Adipocyte (in vitro differentiated cells): ENCODE data around the gene SERPINC1.
"Not testable (repeated sequence)": the region's sequence is repeated elsewhere in the genome, so short reads cannot be mapped to it uniquely, and the experiment has no call there.

Source experiments
- DNase-seq: peaks from one replicate; pipeline ENCODE4 v3.0.0-alpha.2; 2015; ENCODE audit warnings: low read depth
- H3K27me3 ChIP-seq: replicated peaks from 2 replicates; pipeline ENCODE4 v1.7.0; 2013; ENCODE audit warnings: mild to moderate bottlenecking, low read length, moderate library complexity; ENCODE audit not compliant: control insufficient read depth, insufficient read depth
- H3K36me3 ChIP-seq: 2 replicates; pipeline ENCODE4 v1.7.0; 2013; ENCODE audit warnings: low read length, mild to moderate bottlenecking, moderate library complexity; ENCODE audit not compliant: control insufficient read depth, insufficient read depth, severe bottlenecking
- H3K4me1 ChIP-seq: 2 replicates; pipeline ENCODE4 v1.7.0; 2013; ENCODE audit warnings: mild to moderate bottlenecking, low read length, moderate library complexity; ENCODE audit not compliant: control insufficient read depth, insufficient read depth
- H3K4me3 ChIP-seq: 2 replicates; pipeline ENCODE4 v1.7.0; 2013; ENCODE audit warnings: mild to moderate bottlenecking, low read length, moderate library complexity
- H3K9ac ChIP-seq: 2 replicates; pipeline ENCODE4 v1.7.0; 2013; ENCODE audit warnings: mild to moderate bottlenecking, low read length, moderate library complexity
- H3K9me3 ChIP-seq: 2 replicates; pipeline ENCODE4 v1.7.0; 2013; ENCODE audit warnings: mild to moderate bottlenecking, low read length, moderate library complexity; ENCODE audit not compliant: control insufficient read depth

SERPINC1 gene

GRCh38 chr1:173917149-173917548 lies at the start of gene SERPINC1:
SERPINC1 (minus strand) TSS chr1:173917327; CDS start chr1:173917259, 68 bp downstream.
- no peaks in the 10 kb centered on the region for H3K36me3 ChIP-seq
- no peak for DNase-seq
- no peak within 1 kb of the TSS for H3K9ac ChIP-seq
- H3K4me3 ChIP-seq = no peak within 1 kb of the TSS
- no peaks in the 10 kb centered on the region for H3K9me3 ChIP-seq
- H3K27me3 ChIP-seq = no peaks in the 10 kb centered on the region
- no peaks in the 10 kb centered on the region for H3K4me1 ChIP-seq

DNA sequence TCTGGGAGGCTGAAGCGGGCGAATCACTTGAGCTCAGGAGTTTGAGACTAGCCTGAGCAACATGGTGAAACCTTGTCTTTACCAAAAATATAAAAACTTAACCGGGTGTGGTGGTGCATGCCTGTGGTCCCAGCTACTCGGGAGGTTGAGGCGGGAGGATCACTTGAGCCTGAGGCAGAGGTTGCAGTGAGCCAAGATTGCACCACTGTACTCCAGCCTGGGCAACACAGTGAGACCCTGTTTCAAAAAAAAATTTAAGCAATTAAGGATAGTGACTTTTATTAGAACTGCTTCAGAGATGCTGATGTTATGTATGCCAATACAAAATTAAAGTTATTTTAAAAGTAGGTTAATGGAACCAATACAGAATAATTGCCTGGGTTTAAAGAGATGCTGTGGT lies 48.8 kb upstream of the SERPINC1 start:
- not testable (repeated sequence) for H3K4me1 ChIP-seq, DNase-seq, H3K4me3 ChIP-seq, H3K27me3 ChIP-seq, H3K9me3 ChIP-seq, H3K9ac ChIP-seq
- H3K36me3 ChIP-seq = peaks cover 90% of the 10 kb centered on the region

DNA sequence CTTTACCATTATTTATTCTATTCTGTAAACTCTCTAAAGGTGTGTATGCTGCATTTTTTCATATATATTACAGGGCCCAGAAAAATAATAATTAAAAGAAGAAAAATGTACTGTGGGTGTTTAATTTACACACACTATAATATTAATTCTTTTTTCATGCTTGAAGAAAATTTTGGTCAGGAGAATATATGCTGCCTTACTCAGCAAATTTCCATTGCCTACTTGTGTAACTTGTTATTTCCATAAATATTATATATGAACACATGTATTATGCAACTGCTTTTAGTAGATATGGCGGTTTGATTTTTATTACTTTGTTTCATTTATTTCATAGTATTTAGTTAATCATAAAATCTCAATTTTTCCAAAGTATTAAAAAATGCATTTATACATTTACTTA lies 46.4 kb upstream of the SERPINC1 start:
- no peak overlapping the region for H3K9ac ChIP-seq
- no peaks in the 10 kb centered on the region for H3K9me3 ChIP-seq
- no peak overlapping the region for H3K4me3 ChIP-seq
- H3K27me3 ChIP-seq = no peaks in the 10 kb centered on the region
- H3K36me3 ChIP-seq = peaks cover 93% of the 10 kb centered on the region
- DNase-seq = no peak
- H3K4me1 ChIP-seq = no peaks in the 10 kb centered on the region

DNA sequence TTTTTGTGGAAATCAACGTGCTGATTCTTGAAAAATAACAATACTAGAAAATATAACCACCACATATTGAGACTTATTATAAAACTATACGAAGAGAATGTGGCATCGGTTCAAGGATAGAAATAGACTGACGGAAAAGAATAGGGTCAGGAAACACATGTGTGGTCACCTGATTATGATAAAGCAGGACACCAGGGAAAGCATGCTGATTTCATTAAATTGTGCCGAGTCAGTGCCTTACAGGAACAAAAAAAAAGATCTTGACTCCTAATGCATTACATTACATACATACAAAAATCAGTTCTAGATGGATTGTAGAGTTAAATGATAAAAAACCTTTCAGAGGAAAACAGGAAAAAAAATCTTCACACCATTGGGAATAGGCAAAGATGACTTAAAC lies 43.5 kb upstream of the SERPINC1 start:
- no peaks in the 10 kb centered on the region for H3K4me1 ChIP-seq
- H3K36me3 ChIP-seq = peaks cover 94% of the 10 kb centered on the region

GRCh38 chr1:173954179-173954578 lies 37.1 kb upstream of the SERPINC1 start:
- Histone ChIP-seq H3K4me3 (no peak overlapping the region), H3K4me1 (no peaks in the 10 kb centered on the region), H3K9me3 (no peaks in the 10 kb centered on the region), H3K27me3 (no peaks in the 10 kb centered on the region), H3K36me3 (peaks cover 83% of the 10 kb centered on the region), H3K9ac (no peak overlapping the region)
- peak; percentile 10 for DNase-seq

More for the DNA sequence above, 43.5 kb upstream of the SERPINC1 start:
- H3K9me3 ChIP-seq = no peaks in the 10 kb centered on the region
- H3K27me3 ChIP-seq = no peaks in the 10 kb centered on the region
- no peak for DNase-seq
- no peak overlapping the region for H3K9ac ChIP-seq
- H3K4me3 ChIP-seq = no peak overlapping the region

DNA sequence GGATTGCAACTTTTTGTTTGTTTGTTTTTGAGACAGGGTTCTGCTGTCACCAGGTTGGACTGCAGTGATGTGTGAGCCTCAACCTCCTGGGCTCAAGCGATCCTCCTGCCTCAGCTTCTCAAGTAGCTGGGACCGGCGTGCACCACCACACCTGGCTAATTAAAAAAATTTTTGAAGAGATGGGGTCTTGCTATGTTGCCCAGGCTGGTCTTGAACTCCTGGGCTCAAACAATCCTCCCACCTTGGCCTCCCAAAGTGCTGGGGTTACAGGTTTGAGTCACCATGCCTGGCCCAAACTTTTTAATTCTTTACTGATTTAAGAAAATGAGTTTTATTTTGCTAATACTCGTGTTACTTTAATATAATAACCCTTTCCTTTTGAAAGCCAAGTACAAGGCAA lies 31.5 kb upstream of the SERPINC1 start:
- Histone ChIP-seq H3K4me3 (no peak overlapping the region), H3K27me3 (no peaks in the 10 kb centered on the region), H3K9me3 (no peaks in the 10 kb centered on the region), H3K36me3 (peaks cover 88% of the 10 kb centered on the region), H3K9ac (no peak overlapping the region), H3K4me1 (peaks cover 4% of the 10 kb centered on the region)
- DNase-seq = no peak

GRCh38 chr1:173946380-173946921 lies 29.3 kb upstream of the SERPINC1 start:
- peaks cover 4% of the 10 kb centered on the region for H3K4me1 ChIP-seq

GRCh38 chr1:173937062-173937461 lies 19.9 kb upstream of the SERPINC1 start:
- no peaks in the 10 kb centered on the region for H3K27me3 ChIP-seq
- H3K4me1 ChIP-seq = no peaks in the 10 kb centered on the region
- H3K9ac ChIP-seq = no peak overlapping the region
- H3K36me3 ChIP-seq = peaks cover 86% of the 10 kb centered on the region
- H3K9me3 ChIP-seq = no peaks in the 10 kb centered on the region
- no peak overlapping the region for H3K4me3 ChIP-seq
- no peak for DNase-seq

More at GRCh38 chr1:173946380-173946921, 29.3 kb upstream of the SERPINC1 start:
- Histone ChIP-seq H3K27me3 (no peaks in the 10 kb centered on the region), H3K36me3 (peaks cover 90% of the 10 kb centered on the region), H3K9ac (no peak overlapping the region), H3K9me3 (no peaks in the 10 kb centered on the region), H3K4me3 (no peak overlapping the region)
- DNase-seq = no peak

DNA sequence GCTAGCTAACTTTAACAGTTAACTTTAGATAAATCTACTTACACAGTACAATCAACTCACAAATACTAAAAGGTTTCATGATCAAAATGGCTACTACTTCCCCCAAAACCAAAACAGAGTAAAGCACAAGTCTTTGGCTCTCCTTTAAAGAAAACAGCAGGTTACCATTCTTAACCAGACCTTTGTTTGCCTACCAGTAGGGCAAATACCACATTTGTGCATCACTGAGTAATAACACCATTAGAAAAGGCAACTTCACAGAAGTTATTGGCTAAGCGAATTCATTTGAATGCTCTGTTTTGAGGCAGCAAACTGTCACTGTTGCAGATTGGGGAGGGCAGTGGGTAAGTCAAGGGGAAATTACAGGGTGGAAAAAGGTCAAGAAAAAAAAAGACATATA lies 17.3 kb upstream of the SERPINC1 start:
- no peaks in the 10 kb centered on the region for H3K9me3 ChIP-seq
- H3K4me1 ChIP-seq = no peaks in the 10 kb centered on the region
- peaks cover 72% of the 10 kb centered on the region for H3K36me3 ChIP-seq
- no peak overlapping the region for H3K4me3 ChIP-seq
- H3K9ac ChIP-seq = no peak overlapping the region
- DNase-seq = no peak
- no peaks in the 10 kb centered on the region for H3K27me3 ChIP-seq

GRCh38 chr1:173930541-173930940 lies 13.4 kb upstream of the SERPINC1 start:
- peaks cover 42% of the 10 kb centered on the region for H3K36me3 ChIP-seq
- not testable (repeated sequence) for DNase-seq, H3K9ac ChIP-seq, H3K4me1 ChIP-seq, H3K9me3 ChIP-seq, H3K4me3 ChIP-seq, H3K27me3 ChIP-seq

DNA sequence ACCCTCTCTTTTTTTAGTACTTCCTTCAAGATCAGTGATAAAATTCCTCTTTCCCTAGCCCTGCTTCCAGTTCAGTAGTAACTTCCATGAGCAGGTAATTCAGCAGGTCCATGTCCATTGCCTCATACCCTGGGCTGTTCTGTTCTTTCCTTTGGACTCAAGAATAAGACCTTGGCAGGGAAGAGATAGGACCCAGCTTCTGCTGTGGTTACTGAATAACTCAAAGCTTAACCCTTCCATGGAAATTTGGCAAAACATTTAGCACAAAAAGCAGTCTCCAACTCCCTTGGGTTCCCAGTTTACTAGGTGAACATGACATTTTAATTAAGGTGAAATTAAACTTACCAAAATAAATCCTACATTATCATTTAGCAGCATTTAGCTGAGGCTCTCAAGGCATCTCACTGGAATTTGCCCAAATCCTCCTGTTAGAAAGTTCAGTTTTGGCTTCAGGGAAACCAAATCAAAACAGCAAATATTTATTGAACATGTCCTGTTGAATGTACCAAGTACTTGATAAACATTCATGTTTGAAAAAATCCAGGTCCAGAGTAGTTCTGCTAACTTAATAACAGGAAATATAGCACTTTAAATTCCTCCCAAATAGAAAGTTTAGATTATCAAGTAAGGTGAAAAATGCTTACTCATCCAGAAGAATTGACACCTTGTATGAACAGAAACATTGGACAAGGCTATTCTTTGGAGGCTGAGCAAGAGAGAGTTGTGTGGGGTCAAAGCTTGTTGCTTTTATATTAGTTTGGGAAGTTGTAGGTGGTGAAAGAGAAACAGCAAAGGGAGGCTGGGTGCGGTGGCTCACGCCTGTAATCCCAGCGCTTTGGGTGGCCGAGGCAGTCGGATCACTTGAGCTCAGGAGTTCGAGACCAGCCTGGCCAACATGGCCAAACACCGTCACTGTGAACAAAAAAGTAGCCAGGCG lies 8.4 kb upstream of the SERPINC1 start:
- Histone ChIP-seq H3K4me3 (no peak overlapping the region), H3K4me1 (no peaks in the 10 kb centered on the region), H3K9me3 (no peaks in the 10 kb centered on the region), H3K27me3 (peaks cover 5% of the 10 kb centered on the region), H3K36me3 (no peaks in the 10 kb centered on the region), H3K9ac (no peak overlapping the region)
- DNase-seq = no peak
